Measurements from ENCODE around the gene DHDDS.
"Not testable (repeated sequence)": the region's sequence is repeated elsewhere in the genome, so short reads cannot be mapped to it uniquely, and the experiment has no call there.

The DHDDS gene

GRCh38 chr1:26431979-26432695 is at the start of gene DHDDS:
Gene DHDDS (plus strand): TSS chr1:26432321. CDS start chr1:26432946, 625 bp downstream.
- peak; percentile 81 for FAIRE-seq

- FAIRE-seq: no peak
Observed at GRCh38 chr1:26384076-26384475, 48.0 kb upstream of the DHDDS start.

- not testable (repeated sequence) for FAIRE-seq
Observed at GRCh38 chr1:26385063-26385462, 47.1 kb upstream of the DHDDS start.

- FAIRE-seq: no peak
Observed at GRCh38 chr1:26387447-26387846, 44.7 kb upstream of the DHDDS start.

- FAIRE-seq: no peak
Observed at GRCh38 chr1:26388791-26389445, 43.2 kb upstream of the DHDDS start.

GRCh38 chr1:26389604-26390247 is 42.4 kb upstream of the DHDDS start:
- no peak for FAIRE-seq

GRCh38 chr1:26391450-26391849 is 40.7 kb upstream of the DHDDS start:
- FAIRE-seq: no peak

- FAIRE-seq: no peak
Observed at GRCh38 chr1:26395754-26396153, 36.4 kb upstream of the DHDDS start.

GRCh38 chr1:26399034-26399433 is 33.1 kb upstream of the DHDDS start:
- FAIRE-seq: no peak

GRCh38 chr1:26401891-26402290 is 30.2 kb upstream of the DHDDS start:
- no peak for FAIRE-seq

- FAIRE-seq: no peak
Observed at GRCh38 chr1:26403656-26404055, 28.5 kb upstream of the DHDDS start.

GRCh38 chr1:26404641-26405040 is 27.5 kb upstream of the DHDDS start:
- FAIRE-seq: no peak

- FAIRE-seq: no peak
Observed at GRCh38 chr1:26405281-26405915, 26.7 kb upstream of the DHDDS start.

- no peak for FAIRE-seq
Observed at GRCh38 chr1:26408604-26409003, 23.5 kb upstream of the DHDDS start.

- FAIRE-seq: peak; percentile 88
Observed at GRCh38 chr1:26409191-26409807, 22.8 kb upstream of the DHDDS start.

- FAIRE-seq: no peak
Observed at GRCh38 chr1:26410706-26411623, 21.2 kb upstream of the DHDDS start, which contains the start of gene LIN28A. Gene LIN28A (plus strand): TSS chr1:26410817. CDS start chr1:26410892, 75 bp downstream.

- FAIRE-seq: no peak
Observed at GRCh38 chr1:26411624-26412074, 20.5 kb upstream of the DHDDS start.

- no peak for FAIRE-seq
Observed at GRCh38 chr1:26412180-26412840, 19.8 kb upstream of the DHDDS start.

- no peak for FAIRE-seq
Observed at GRCh38 chr1:26413031-26413430, 19.1 kb upstream of the DHDDS start.

- no peak for FAIRE-seq
Observed at GRCh38 chr1:26417111-26417759, 14.9 kb upstream of the DHDDS start.
